Astrocyte (in vitro differentiated cells and primary cell): ENCODE data around the gene CTIF. TPM values are rescaled to one million over a fixed set of nuclear protein-coding genes. Genes with fewer than 3 reads are reported as not detected.
A peak's percentile ranks its signal among the peaks of the same experiment; 100 is the strongest.

Source experiments
- DNase-seq: peaks from one replicate; pipeline ENCODE4 v3.0.0-alpha.2; 2010; ENCODE audit warnings: low read depth
- FAIRE-seq: peaks from 2 replicates; lab custom pipeline; 2011; peaks lifted over from hg19 to GRCh38; lab: Jason Lieb, UNC
- H2AFZ ChIP-seq: 2 replicates; pipeline ENCODE4 v1.6.0; 2012; ENCODE audit warnings: low read depth, low read length, inconsistent platforms
- H3K27ac ChIP-seq: 2 replicates; pipeline ENCODE4 v1.5.1; 2011; ENCODE audit warnings: low read depth, low read length, inconsistent platforms
- H3K27me3 ChIP-seq: 2 replicates; pipeline ENCODE4 v1.6.0; 2011; ENCODE audit warnings: low read length, inconsistent platforms; ENCODE audit not compliant: insufficient read depth
- H3K36me3 ChIP-seq: 2 replicates; pipeline ENCODE4 v1.5.1; 2011; ENCODE audit warnings: low read length, inconsistent platforms; ENCODE audit not compliant: insufficient read depth
- H3K4me1 ChIP-seq: 2 replicates; pipeline ENCODE4 v1.5.1; 2011; ENCODE audit warnings: low read length, inconsistent platforms; ENCODE audit not compliant: insufficient read depth
- H3K4me2 ChIP-seq: 2 replicates; pipeline ENCODE4 v1.6.0; 2012; ENCODE audit warnings: low read length, inconsistent platforms
- H3K4me3 ChIP-seq: 2 replicates; pipeline ENCODE4 v1.5.1; 2011; ENCODE audit warnings: low read depth, mild to moderate bottlenecking, low read length, inconsistent platforms; ENCODE audit not compliant: insufficient read depth
- H3K79me2 ChIP-seq: 2 replicates; pipeline ENCODE4 v1.6.0; 2012; ENCODE audit warnings: mild to moderate bottlenecking, low read length, inconsistent platforms; ENCODE audit not compliant: insufficient read depth
- H3K9ac ChIP-seq: 2 replicates; pipeline ENCODE4 v1.6.0; 2012; ENCODE audit warnings: mild to moderate bottlenecking, low read length, inconsistent platforms
- H3K9me3 ChIP-seq: 2 replicates; pipeline ENCODE4 v1.5.1; 2012; ENCODE audit warnings: low read depth, mild to moderate bottlenecking, low read length, inconsistent platforms; ENCODE audit not compliant: insufficient read depth
- H4K20me1 ChIP-seq: 2 replicates; pipeline ENCODE4 v1.6.0; 2012; ENCODE audit warnings: low read length, inconsistent platforms; ENCODE audit not compliant: insufficient read depth
- H3K27ac Mint-ChIP-seq: one replicate; pipeline ENCODE4 v1.8.0; 2021; ENCODE audit warnings: mild to moderate bottlenecking, mixed read lengths; ENCODE audit not compliant: unreplicated experiment
- H3K27me3 Mint-ChIP-seq: one replicate; pipeline ENCODE4 v1.8.0; 2021; ENCODE audit warnings: low read depth, mixed read lengths; ENCODE audit not compliant: unreplicated experiment
- H3K36me3 Mint-ChIP-seq: one replicate; pipeline ENCODE4 v1.8.0; 2021; ENCODE audit warnings: low read depth, mixed read lengths; ENCODE audit not compliant: unreplicated experiment
- H3K4me1 Mint-ChIP-seq: one replicate; pipeline ENCODE4 v1.8.0; 2021; ENCODE audit warnings: low read depth, mixed read lengths; ENCODE audit not compliant: unreplicated experiment
- H3K4me3 Mint-ChIP-seq: one replicate; pipeline ENCODE4 v1.8.0; 2021; ENCODE audit warnings: mild to moderate bottlenecking, moderate library complexity, mixed read lengths; ENCODE audit not compliant: unreplicated experiment
- H3K9me3 Mint-ChIP-seq: one replicate; pipeline ENCODE4 v1.8.0; 2021; ENCODE audit warnings: mild to moderate bottlenecking, mixed read lengths; ENCODE audit not compliant: unreplicated experiment
- EZH2 ChIP-seq: IDR thresholded peaks from 2 replicates; pipeline ENCODE4 v1.6.1; 2012; ENCODE audit warnings: mild to moderate bottlenecking, low read length, inconsistent platforms; ENCODE audit not compliant: insufficient read depth
- total RNA-seq: library from RNA; stranded (reverse); gene quantifications from 2 replicates; pipeline ENCODE4 v1.2.1, GENCODE V29; 2021
- TF ChIP-seq, protein P1 (sequence below): IDR thresholded peaks from 2 replicates; pipeline ENCODE4 v1.5.1; 2011; ENCODE audit warnings: low read depth, mild to moderate bottlenecking, inconsistent platforms, low read length, moderate library complexity; ENCODE audit not compliant: insufficient read depth

The CTIF gene
- total RNA-seq, 1 donor from 2014 or later, result 101 TPM

DNA sequence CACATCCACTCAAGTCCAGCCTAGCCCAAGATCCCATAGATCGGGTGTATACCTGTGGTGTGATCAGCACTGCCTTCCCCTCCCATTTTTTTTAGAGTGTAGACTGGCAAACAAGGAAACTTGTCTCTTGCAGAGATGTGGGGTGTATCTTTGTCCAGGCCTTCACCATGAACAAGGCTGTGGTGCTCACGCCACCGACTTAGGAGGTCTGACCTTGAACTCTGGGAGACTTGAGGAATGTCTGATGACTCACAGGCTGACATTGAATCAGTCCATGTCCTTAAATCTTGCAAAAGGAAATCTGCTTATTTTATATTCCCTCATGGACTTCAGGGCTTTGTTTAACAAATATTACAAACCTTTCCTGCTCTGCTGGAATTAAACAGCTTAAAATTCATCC is 4.5 kb upstream of the CTIF start:
- no peaks in the 10 kb centered on the region for H3K36me3 ChIP-seq
- no peak overlapping the region for H3K27ac ChIP-seq
- H2AFZ ChIP-seq, result no peak overlapping the region
- H3K4me1 Mint-ChIP-seq, result peaks cover 53% of the 10 kb centered on the region
- no peaks in the 10 kb centered on the region for H3K27me3 Mint-ChIP-seq
- peak overlapping the region; percentile 13 for H3K27ac Mint-ChIP-seq
- no peaks in the 10 kb centered on the region for H4K20me1 ChIP-seq
- H3K4me3 ChIP-seq, result no peak overlapping the region
- H3K36me3 Mint-ChIP-seq, result no peaks in the 10 kb centered on the region
- no peak for TF ChIP-seq EZH2
- TF ChIP-seq, protein P1, sequence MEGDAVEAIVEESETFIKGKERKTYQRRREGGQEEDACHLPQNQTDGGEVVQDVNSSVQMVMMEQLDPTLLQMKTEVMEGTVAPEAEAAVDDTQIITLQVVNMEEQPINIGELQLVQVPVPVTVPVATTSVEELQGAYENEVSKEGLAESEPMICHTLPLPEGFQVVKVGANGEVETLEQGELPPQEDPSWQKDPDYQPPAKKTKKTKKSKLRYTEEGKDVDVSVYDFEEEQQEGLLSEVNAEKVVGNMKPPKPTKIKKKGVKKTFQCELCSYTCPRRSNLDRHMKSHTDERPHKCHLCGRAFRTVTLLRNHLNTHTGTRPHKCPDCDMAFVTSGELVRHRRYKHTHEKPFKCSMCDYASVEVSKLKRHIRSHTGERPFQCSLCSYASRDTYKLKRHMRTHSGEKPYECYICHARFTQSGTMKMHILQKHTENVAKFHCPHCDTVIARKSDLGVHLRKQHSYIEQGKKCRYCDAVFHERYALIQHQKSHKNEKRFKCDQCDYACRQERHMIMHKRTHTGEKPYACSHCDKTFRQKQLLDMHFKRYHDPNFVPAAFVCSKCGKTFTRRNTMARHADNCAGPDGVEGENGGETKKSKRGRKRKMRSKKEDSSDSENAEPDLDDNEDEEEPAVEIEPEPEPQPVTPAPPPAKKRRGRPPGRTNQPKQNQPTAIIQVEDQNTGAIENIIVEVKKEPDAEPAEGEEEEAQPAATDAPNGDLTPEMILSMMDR, result no peak
- H3K9me3 ChIP-seq, result no peaks in the 10 kb centered on the region
- H3K4me1 ChIP-seq, result peaks cover 30% of the 10 kb centered on the region
- no peaks in the 10 kb centered on the region for H3K27me3 ChIP-seq
- DNase-seq, result peak; percentile 49
- H3K4me2 ChIP-seq, result peak overlapping the region; percentile 54
- no peak overlapping the region for H3K9ac ChIP-seq
- no peak for FAIRE-seq
- H3K79me2 ChIP-seq, result peaks cover 2% of the 10 kb centered on the region
- H3K9me3 Mint-ChIP-seq, result no peaks in the 10 kb centered on the region
- H3K4me3 Mint-ChIP-seq, result peak overlapping the region; percentile 27

DNA sequence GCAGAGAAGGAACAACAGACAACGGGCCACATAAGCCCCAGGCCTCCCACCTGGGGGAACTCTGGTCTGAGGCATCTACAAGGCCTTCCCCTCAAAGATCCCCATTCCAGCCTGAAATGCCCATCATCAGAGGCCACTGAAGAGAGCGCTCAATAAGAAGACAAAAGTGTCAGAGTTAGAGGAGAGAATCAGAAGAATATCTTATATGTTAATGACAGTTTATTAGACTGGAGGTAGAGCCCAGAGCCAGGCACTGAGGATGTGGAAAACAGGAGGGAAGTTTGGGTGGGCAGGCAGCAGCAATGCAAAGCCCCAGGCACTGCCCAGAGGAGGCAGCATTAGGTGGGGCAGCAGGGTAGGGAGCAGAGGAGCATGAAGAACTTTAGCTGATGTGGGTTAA is 2.9 kb upstream of the CTIF start:
- Histone ChIP-seq H3K4me1 (peaks cover 21% of the 10 kb centered on the region), H3K9me3 (no peaks in the 10 kb centered on the region), H3K27ac (no peak overlapping the region), H3K36me3 (no peaks in the 10 kb centered on the region), H3K79me2 (peaks cover 17% of the 10 kb centered on the region), H3K27me3 (no peaks in the 10 kb centered on the region), H2AFZ (no peak overlapping the region), H3K4me3 (no peak overlapping the region), H3K9ac (no peak overlapping the region), H4K20me1 (no peaks in the 10 kb centered on the region), H3K4me2 (no peak overlapping the region)
- peak overlapping the region; percentile 1 for H3K4me3 Mint-ChIP-seq
- no peaks in the 10 kb centered on the region for H3K9me3 Mint-ChIP-seq
- no peak overlapping the region for H3K27ac Mint-ChIP-seq
- TF ChIP-seq EZH2, result no peak
- TF ChIP-seq, protein P1, result no peak
- DNase-seq, result no peak
- H3K27me3 Mint-ChIP-seq, result no peaks in the 10 kb centered on the region
- no peaks in the 10 kb centered on the region for H3K36me3 Mint-ChIP-seq
- H3K4me1 Mint-ChIP-seq, result peaks cover 41% of the 10 kb centered on the region
- FAIRE-seq, result no peak

DNA sequence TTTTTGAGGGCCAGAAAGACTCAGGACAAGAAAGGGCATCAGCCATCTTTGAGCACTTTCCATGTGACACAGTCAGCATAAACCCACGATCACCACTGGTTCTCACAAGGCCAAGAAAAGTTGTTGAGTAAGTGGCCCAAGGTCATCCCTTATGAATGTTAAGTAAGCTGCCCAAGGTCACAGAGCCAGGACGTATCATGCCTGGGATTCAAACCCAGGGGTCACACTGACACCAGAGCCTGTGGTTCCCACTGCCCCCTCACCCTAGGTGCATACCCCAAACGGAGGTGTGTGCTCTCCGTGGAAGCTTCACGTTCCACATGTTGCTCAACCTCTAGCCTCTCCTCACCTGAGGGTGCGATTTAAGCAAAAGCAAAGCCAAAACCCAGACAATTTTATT is 2.3 kb upstream of the CTIF start:
- Histone ChIP-seq H3K4me2 (no peak overlapping the region), H3K4me1 (peaks cover 24% of the 10 kb centered on the region), H3K4me3 (no peak overlapping the region), H3K9ac (no peak overlapping the region), H3K79me2 (peaks cover 22% of the 10 kb centered on the region), H3K36me3 (no peaks in the 10 kb centered on the region), H3K27me3 (no peaks in the 10 kb centered on the region), H3K27ac (no peak overlapping the region), H3K9me3 (no peaks in the 10 kb centered on the region), H4K20me1 (peaks cover 2% of the 10 kb centered on the region), H2AFZ (no peak overlapping the region)
- Mint-ChIP-seq H3K36me3 (peaks cover under 1% of the 10 kb centered on the region), H3K27ac (peak overlapping the region; percentile 47), H3K4me1 (peaks cover 40% of the 10 kb centered on the region), H3K27me3 (no peaks in the 10 kb centered on the region), H3K4me3 (no peak overlapping the region), H3K9me3 (no peaks in the 10 kb centered on the region)
- FAIRE-seq, result no peak
- DNase-seq, result no peak
- no peak for TF ChIP-seq EZH2
- TF ChIP-seq, protein P1, result no peak
